PC-3 (cell line): ENCODE measurements around the gene PADI1. TPM values are rescaled to one million over a fixed set of nuclear protein-coding genes. Genes with fewer than 3 reads are reported as not detected.

Source experiments
- ATAC-seq: fragments of 200-7000 bp; cut with Tn5 transposase; 2 replicates; pipeline ENCODE4 v1.9.1; 2020; ENCODE audit warnings: mild to moderate bottlenecking, moderate library complexity
- BruUV-seq: library from RNA; stranded (reverse); fragments of 400-500 nt; replicated peaks from 2 replicates; lab custom pipeline; 2021; lab: Mats Ljungman, UMichigan
- CTCF ChIA-PET: fragments of 300-600 bp; sonication (Branson Sonifier 250); formaldehyde crosslinking; loops from one replicate; lab custom pipeline; 2022; ENCODE audit warnings: antibody characterized with exemption; lab: Charles Lee
- POLR2A ChIA-PET: fragments of 300-600 bp; sonication (Branson Sonifier 250); formaldehyde crosslinking; loops from one replicate; lab custom pipeline; 2022; ENCODE audit warnings: antibody characterized with exemption; ENCODE audit not compliant: unreplicated experiment; lab: Charles Lee
- DNase-seq: peaks from one replicate; pipeline ENCODE4 v3.0.0-alpha.2; 2015
- H2AFZ ChIP-seq: fragments of 300-600 bp; sonication (generic); 2 replicates; pipeline ENCODE4 v1.6.0; 2016; ENCODE audit warnings: antibody characterized with exemption, low read length
- H3F3A ChIP-seq: fragments of 300-600 bp; sonication (generic); one replicate; pipeline ENCODE4 v1.6.0; 2017; ENCODE audit warnings: antibody characterized with exemption, low read length, control low read depth, mild to moderate bottlenecking; ENCODE audit not compliant: unreplicated experiment
- H3K27ac ChIP-seq: fragments of 300-600 bp; sonication (generic); 2 replicates; pipeline ENCODE4 v1.5.1; 2016; ENCODE audit warnings: mild to moderate bottlenecking, low read length
- H3K27me3 ChIP-seq: fragments of 300-600 bp; sonication (generic); 2 replicates; pipeline ENCODE4 v1.6.1; 2016; ENCODE audit warnings: low read length, mixed read lengths
- H3K36me3 ChIP-seq: fragments of 300-600 bp; sonication (generic); 2 replicates; pipeline ENCODE4 v1.6.1; 2016; ENCODE audit warnings: low read depth, mixed run types, low read length, mixed read lengths
- H3K4me1 ChIP-seq: fragments of 300-600 bp; sonication (generic); 2 replicates; pipeline ENCODE4 v1.5.1; 2016; ENCODE audit warnings: low read length; ENCODE audit not compliant: insufficient read depth
- H3K4me2 ChIP-seq: fragments of 300-600 bp; sonication (generic); 2 replicates; pipeline ENCODE4 v1.6.0; 2016; ENCODE audit warnings: low read length
- H3K4me3 ChIP-seq: fragments of 300-600 bp; sonication (generic); 2 replicates; pipeline ENCODE4 v1.5.1; 2016; ENCODE audit warnings: mild to moderate bottlenecking, low read length, mixed read lengths
- H3K79me2 ChIP-seq: fragments of 300-600 bp; sonication (generic); 2 replicates; pipeline ENCODE4 v1.6.1; 2017; ENCODE audit warnings: low read length, mixed read lengths
- H3K9ac ChIP-seq: fragments of 300-600 bp; sonication (generic); 2 replicates; pipeline ENCODE4 v1.6.0; 2016; ENCODE audit warnings: mild to moderate bottlenecking, low read length
- H3K9me2 ChIP-seq: fragments of 300-600 bp; sonication (generic); replicated peaks from 2 replicates; pipeline ENCODE4 v1.6.1; 2016; ENCODE audit warnings: mixed run types, low read length, mixed read lengths
- H3K9me3 ChIP-seq: fragments of 300-600 bp; sonication (generic); 2 replicates; pipeline ENCODE4 v1.6.1; 2016; ENCODE audit warnings: low read length, mixed read lengths
- H4K20me1 ChIP-seq: fragments of 300-600 bp; sonication (generic); 2 replicates; pipeline ENCODE4 v1.6.1; 2016; ENCODE audit warnings: low read length, mixed read lengths
- EZH2 ChIP-seq: fragments of 300-600 bp; sonication (generic); IDR thresholded peaks from one replicate; pipeline ENCODE4 v1.6.1; 2017; ENCODE audit warnings: antibody characterized with exemption, mild to moderate bottlenecking, low read length; ENCODE audit not compliant: unreplicated experiment
- EZH2phosphoT487 ChIP-seq: fragments of 300-600 bp; sonication (generic); IDR thresholded peaks from 2 replicates; pipeline ENCODE4 v1.6.1; 2018; ENCODE audit warnings: mild to moderate bottlenecking, antibody characterized with exemption, low read length, borderline replicate concordance
- intact Hi-C: fragments of 100-400 bp; cut with micrococcal nuclease; formaldehyde crosslinking; loops from 2 replicates; pipeline ENCODE4 v1.9.0; 2023
- total RNA-seq: library from RNA; depleted of rRNA; stranded (reverse); fragments of >200 nt; gene quantifications from 2 replicates; pipeline ENCODE4 v1.2.3, GENCODE V29; 2014
- TF ChIP-seq, protein P1 (sequence below): fragments of 300-600 bp; sonication (generic); conservative IDR thresholded peaks from 2 replicates; pipeline ENCODE4 v1.5.1; 2017; ENCODE audit warnings: antibody characterized with exemption, low read depth, mild to moderate bottlenecking, low read length

PADI1 gene
- total RNA-seq, 1 experiment from 2014 or later, result 0.73 TPM

- no peaks in the 10 kb centered on the region for H3F3A ChIP-seq
- peaks cover 35% of the 10 kb centered on the region for H3K4me1 ChIP-seq
- H3K36me3 ChIP-seq, result no peaks in the 10 kb centered on the region
- ChIA-PET CTCF (interaction anchor here (0.6 to 1.4 kb wide), 2 partner anchors 11 to 36 kb away, joined by 6 to 12 read pairs; no protein-coding TSS in a partner anchor), POLR2A (no interaction called here)
- peak overlapping the region; percentile 42 for H3K4me2 ChIP-seq
- intact Hi-C loops, result loop anchor here (5.0 kb wide), 1 partner anchor 50 kb away; no protein-coding TSS in a partner anchor
- no peaks in the 10 kb centered on the region for H3K27me3 ChIP-seq
- no peak for TF ChIP-seq EZH2
- H2AFZ ChIP-seq, result no peak overlapping the region
- H3K9me2 ChIP-seq, result no peaks in the 10 kb centered on the region
- H4K20me1 ChIP-seq, result no peaks in the 10 kb centered on the region
- no peaks in the 10 kb centered on the region for H3K9me3 ChIP-seq
- no peak overlapping the region for H3K4me3 ChIP-seq
- peak; percentile 98 for DNase-seq
- H3K9ac ChIP-seq, result 0 out of 2 replicates have a peak overlapping the region, but pooled peaks have one; percentile 1
- H3K79me2 ChIP-seq, result no peaks in the 10 kb centered on the region
- peak overlapping the region; percentile 83 for H3K27ac ChIP-seq
- BruUV-seq, result no TSS peak
- peak; percentile 96 for ATAC-seq
Measured at GRCh38 chr1:17287130-17287776, 82.3 kb downstream of the PADI1 start.

- ATAC-seq (no peak), DNase-seq (peak; percentile 45)
- Histone ChIP-seq H3K4me3 (no peak overlapping the region), H3K27me3 (no peaks in the 10 kb centered on the region), H3K27ac (no peak overlapping the region), H3F3A (peaks cover 4% of the 10 kb centered on the region), H4K20me1 (no peaks in the 10 kb centered on the region), H3K4me1 (peaks cover 54% of the 10 kb centered on the region), H2AFZ (no peak overlapping the region), H3K4me2 (no peak overlapping the region), H3K36me3 (no peaks in the 10 kb centered on the region), H3K9me2 (no peaks in the 10 kb centered on the region), H3K9ac (no peak overlapping the region), H3K79me2 (no peaks in the 10 kb centered on the region), H3K9me3 (no peaks in the 10 kb centered on the region)
- TF ChIP-seq EZH2 (no peak), EZH2phosphoT487 (no peak)
- TF ChIP-seq, protein P1, sequence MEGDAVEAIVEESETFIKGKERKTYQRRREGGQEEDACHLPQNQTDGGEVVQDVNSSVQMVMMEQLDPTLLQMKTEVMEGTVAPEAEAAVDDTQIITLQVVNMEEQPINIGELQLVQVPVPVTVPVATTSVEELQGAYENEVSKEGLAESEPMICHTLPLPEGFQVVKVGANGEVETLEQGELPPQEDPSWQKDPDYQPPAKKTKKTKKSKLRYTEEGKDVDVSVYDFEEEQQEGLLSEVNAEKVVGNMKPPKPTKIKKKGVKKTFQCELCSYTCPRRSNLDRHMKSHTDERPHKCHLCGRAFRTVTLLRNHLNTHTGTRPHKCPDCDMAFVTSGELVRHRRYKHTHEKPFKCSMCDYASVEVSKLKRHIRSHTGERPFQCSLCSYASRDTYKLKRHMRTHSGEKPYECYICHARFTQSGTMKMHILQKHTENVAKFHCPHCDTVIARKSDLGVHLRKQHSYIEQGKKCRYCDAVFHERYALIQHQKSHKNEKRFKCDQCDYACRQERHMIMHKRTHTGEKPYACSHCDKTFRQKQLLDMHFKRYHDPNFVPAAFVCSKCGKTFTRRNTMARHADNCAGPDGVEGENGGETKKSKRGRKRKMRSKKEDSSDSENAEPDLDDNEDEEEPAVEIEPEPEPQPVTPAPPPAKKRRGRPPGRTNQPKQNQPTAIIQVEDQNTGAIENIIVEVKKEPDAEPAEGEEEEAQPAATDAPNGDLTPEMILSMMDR, result no peak
- intact Hi-C loops, result loop anchor here (5.0 kb wide), 1 partner anchor 48 kb away; no protein-coding TSS in a partner anchor
- BruUV-seq, result no TSS peak
- ChIA-PET CTCF (no interaction called here), POLR2A (no interaction called here)
Measured at GRCh38 chr1:17289721-17290120, 84.8 kb downstream of the PADI1 start.

DNA sequence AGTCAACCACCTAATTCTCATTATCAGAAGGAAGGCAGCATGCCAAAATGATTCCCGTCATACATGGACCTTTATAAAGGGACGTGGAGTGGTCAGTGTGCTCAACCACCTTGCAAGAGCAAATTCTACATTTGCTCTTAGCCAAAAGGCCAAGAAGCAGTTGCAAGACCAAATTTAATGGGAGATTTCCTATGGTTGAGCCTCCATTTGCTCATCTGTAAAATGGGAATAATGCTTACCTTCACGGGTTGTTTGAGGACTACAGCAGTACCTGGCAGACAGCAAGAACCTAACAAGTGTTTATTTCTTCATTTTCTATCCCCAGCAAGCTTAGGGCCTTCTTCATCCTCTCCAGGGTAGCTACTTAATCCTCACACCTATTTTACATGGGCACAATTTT is 85.6 kb downstream of the PADI1 start:
- Histone ChIP-seq H3K9me3 (no peaks in the 10 kb centered on the region), H3K27me3 (no peaks in the 10 kb centered on the region)

More for the DNA sequence above, 85.6 kb downstream of the PADI1 start:
- DNase-seq (no peak), ATAC-seq (no peak)
- H3K9me2 ChIP-seq, result no peaks in the 10 kb centered on the region
- H3K36me3 ChIP-seq, result no peaks in the 10 kb centered on the region
- H3K9ac ChIP-seq, result no peak overlapping the region
- H2AFZ ChIP-seq, result no peak overlapping the region
- no peaks in the 10 kb centered on the region for H4K20me1 ChIP-seq
- TF ChIP-seq, protein P1, result no peak
- TF ChIP-seq EZH2, result no peak
- no peak overlapping the region for H3K4me3 ChIP-seq
- H3K4me1 ChIP-seq, result peaks cover 54% of the 10 kb centered on the region
- peaks cover 4% of the 10 kb centered on the region for H3F3A ChIP-seq
- BruUV-seq, result no TSS peak
- ChIA-PET POLR2A (no interaction called here), CTCF (interaction anchor here (0.6 kb wide), 1 partner anchor 339 kb away, joined by 3 read pairs; no protein-coding TSS in a partner anchor)
- no peaks in the 10 kb centered on the region for H3K79me2 ChIP-seq
- no peak overlapping the region for H3K4me2 ChIP-seq
- intact Hi-C loops, result no loop called here
- no peak overlapping the region for H3K27ac ChIP-seq
